Esophagus muscularis mucosa (tissue), 4 donors: ENCODE results near the gene DRAP1. TPM values are rescaled to one million over a fixed set of nuclear protein-coding genes. Genes with fewer than 3 reads are reported as not detected.

ENCODE experiments used
- DNase-seq: peaks from one replicate; pipeline ENCODE4 v3.0.0-alpha.2; 2017; ENCODE audit errors: extremely low spot score
- H3K27ac ChIP-seq, 4 donors: fragments of 200-600 bp; sonication (generic); replicated peaks in 1 of 4; 1 replicate in 3 of 4; 2 replicates in 1 of 4; pipeline ENCODE4 v1.5.1; 2016 to 2019; ENCODE audit warnings: mild to moderate bottlenecking in 1 of 4
- H3K27me3 ChIP-seq, 4 donors: fragments of 200-600 bp; sonication (generic); one replicate each; pipeline versions ENCODE4 v1.5.1 to v1.6.0; 2016 to 2019
- H3K36me3 ChIP-seq, 4 donors: fragments of 200-600 bp; sonication (generic); one replicate each; pipeline ENCODE4 v1.5.1; 2016 to 2019
- H3K4me1 ChIP-seq, 4 donors: fragments of 200-600 bp; sonication (generic); one replicate each; pipeline ENCODE4 v1.5.1; 2016 to 2019
- H3K4me3 ChIP-seq, 4 donors: fragments of 200-600 bp; sonication (generic); 1 replicate in 2 of 4; 2 replicates in 2 of 4; pipeline ENCODE4 v1.5.1; 2016 to 2019; ENCODE audit warnings: mild to moderate bottlenecking in 4 of 4, moderate library complexity in 1 of 4
- H3K9me3 ChIP-seq, 4 donors: fragments of 200-600 bp; sonication (generic); 1 replicate in 3 of 4; 2 replicates in 1 of 4; pipeline ENCODE4 v1.5.1; 2016 to 2019
- CTCF ChIP-seq, 3 experiments: fragments of 200-600 bp in 2 of 3; fragments of 450-650 bp in 1 of 3; sonication (generic) in 2 of 3; IDR thresholded peaks; one replicate each; pipeline ENCODE4 v1.5.1; 2017 to 2019; ENCODE audit warnings: antibody characterized with exemption in 3 of 3, mild to moderate bottlenecking in 2 of 3, moderate library complexity in 1 of 3
- EP300 ChIP-seq: sonication (generic); formaldehyde crosslinking; IDR thresholded peaks from one replicate; pipeline ENCODE4 v1.6.1; 2017; ENCODE audit warnings: antibody characterized with exemption
- POLR2A ChIP-seq: fragments of 450-650 bp; IDR thresholded peaks from one replicate; pipeline ENCODE4 v1.6.1; 2017; ENCODE audit warnings: antibody characterized with exemption, moderate library complexity, mild to moderate bottlenecking, low read depth
- POLR2AphosphoS5 ChIP-seq, 2 donors: sonication (generic); formaldehyde crosslinking; IDR thresholded peaks; one replicate each; pipeline ENCODE4 v1.6.1; 2017; ENCODE audit warnings: antibody characterized with exemption in 2 of 2
- WGBS: methylation state at CpG from one replicate; pipeline ENCODE4 v1.1.5; 2018; 5-methylcytosine and 5-hydroxymethylcytosine counted together
- intact Hi-C: fragments of 100-400 bp; cut with DNase I; formaldehyde crosslinking; loops from one replicate; pipeline ENCODE4 v1.15.1; 2023
- total RNA-seq, 4 donors: library from RNA; depleted of rRNA; stranded (reverse); fragments of >200 nt; gene quantifications; one replicate each; pipeline versions ENCODE4 v1.1.0 to v1.2.1, GENCODE V29; 2016

The DRAP1 gene, protein sequence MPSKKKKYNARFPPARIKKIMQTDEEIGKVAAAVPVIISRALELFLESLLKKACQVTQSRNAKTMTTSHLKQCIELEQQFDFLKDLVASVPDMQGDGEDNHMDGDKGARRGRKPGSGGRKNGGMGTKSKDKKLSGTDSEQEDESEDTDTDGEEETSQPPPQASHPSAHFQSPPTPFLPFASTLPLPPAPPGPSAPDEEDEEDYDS
- total RNA-seq, result 100 to 1,000 TPM in 2 of 4 donors, 10 to 100 TPM in 2; 78.4 to 122 (median 101) TPM

GRCh38 chr11:65919141-65919572, at the start of gene DRAP1:
Gene DRAP1, plus strand, starts transcription at chr11:65919426. Its CDS starts 76 bp downstream, at chr11:65919502.
- peak; percentile 99 for DNase-seq
- WGBS, result no CpG with 5 or more reads among the region's 59 CpGs
- TF ChIP-seq POLR2AphosphoS5 (IDR thresholded peaks at IDR 0.05) (peak; percentile 82 to 89), CTCF (IDR thresholded peaks at IDR 0.05) (peak in 1 of 3 experiments; percentile 36), POLR2A (peak; percentile 60), EP300 (no peak)
- intact Hi-C loops, result no loop called here
- no peaks in the 10 kb centered on the region for H3K9me3 ChIP-seq
- H3K4me1 ChIP-seq, result peaks cover 49 to 64% (median 58%) of the 10 kb centered on the region in 4 donors
- H3K27ac ChIP-seq, result peak within 1 kb of the TSS; percentile 91 to 99 (median 96)
- H3K27me3 ChIP-seq, result no peaks in the 10 kb centered on the region
- H3K36me3 ChIP-seq, result peaks cover 7 to 36% (median 28%) of the 10 kb centered on the region in 4 donors
- peak within 1 kb of the TSS; percentile 68 to 99 (median 88) for H3K4me3 ChIP-seq

DNA sequence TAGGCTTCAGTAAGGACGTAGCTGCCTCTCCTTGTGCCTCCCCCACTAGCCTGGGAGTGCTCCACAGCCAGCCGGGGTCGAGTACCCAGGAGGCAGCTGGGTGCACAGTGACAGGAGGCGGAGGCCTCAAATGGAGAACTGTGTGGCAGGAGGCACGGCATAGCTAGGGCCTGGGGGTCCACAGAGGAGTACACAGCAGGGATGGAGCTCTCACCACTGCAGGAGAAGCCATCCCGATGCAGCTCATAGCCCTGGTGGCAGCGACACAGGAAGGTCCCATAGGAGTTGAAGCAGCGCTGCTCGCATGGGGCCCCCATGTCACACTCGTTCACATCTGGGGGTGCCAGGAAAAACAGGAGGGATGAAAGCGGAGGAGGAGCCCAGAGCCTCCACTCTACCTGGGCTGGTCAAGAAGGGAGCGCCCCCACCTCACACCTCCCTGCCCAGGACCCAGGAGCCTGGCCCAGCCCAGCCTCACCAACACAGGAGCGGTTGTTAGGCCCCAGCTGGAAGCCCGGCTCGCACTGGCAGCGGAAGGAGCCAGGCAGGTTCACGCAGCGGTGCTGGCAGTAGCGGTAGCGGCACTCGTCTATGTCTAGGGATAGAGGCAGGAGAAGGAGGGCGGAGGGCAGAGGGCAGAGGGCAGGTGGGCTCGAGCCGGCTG, 49.5 kb upstream of the DRAP1 start:
- Histone ChIP-seq H3K36me3 (peaks cover 16 to 64% (median 54%) of the 10 kb centered on the region in 4 donors), H3K27me3 (no peaks in the 10 kb centered on the region), H3K27ac (peak overlapping the region; percentile 92 to 99 (median 96)), H3K9me3 (no peaks in the 10 kb centered on the region), H3K4me1 (peaks cover 26 to 73% (median 55%) of the 10 kb centered on the region in 4 donors), H3K4me3 (no peak overlapping the region)
- TF ChIP-seq EP300 (no peak), CTCF (IDR thresholded peaks at IDR 0.05) (no peak), POLR2A (no peak), POLR2AphosphoS5 (IDR thresholded peaks at IDR 0.05) (peak in 1 of 2 donors; percentile 20)
- intact Hi-C loops, result no loop called here
- DNase-seq, result no peak
- WGBS, result 83% methylated on average over 13 of the region's 24 CpGs

GRCh38 chr11:65870307-65870658, 48.9 kb upstream of the DRAP1 start:
- no CpG with 5 or more reads among the region's 11 CpGs for WGBS
- Histone ChIP-seq H3K36me3 (peaks cover 11 to 59% (median 49%) of the 10 kb centered on the region in 4 donors), H3K27me3 (no peaks in the 10 kb centered on the region), H3K9me3 (no peaks in the 10 kb centered on the region), H3K4me1 (peaks cover 26 to 68% (median 55%) of the 10 kb centered on the region in 4 donors), H3K4me3 (no peak overlapping the region), H3K27ac (peak overlapping the region; percentile 92 to 99 (median 96))
- no peak for TF ChIP-seq EP300
- no peak for TF ChIP-seq POLR2A
- no peak for TF ChIP-seq CTCF (IDR thresholded peaks at IDR 0.05)
- no peak for TF ChIP-seq POLR2AphosphoS5 (IDR thresholded peaks at IDR 0.05)
- DNase-seq, result no peak
- intact Hi-C loops, result no loop called here

DNA sequence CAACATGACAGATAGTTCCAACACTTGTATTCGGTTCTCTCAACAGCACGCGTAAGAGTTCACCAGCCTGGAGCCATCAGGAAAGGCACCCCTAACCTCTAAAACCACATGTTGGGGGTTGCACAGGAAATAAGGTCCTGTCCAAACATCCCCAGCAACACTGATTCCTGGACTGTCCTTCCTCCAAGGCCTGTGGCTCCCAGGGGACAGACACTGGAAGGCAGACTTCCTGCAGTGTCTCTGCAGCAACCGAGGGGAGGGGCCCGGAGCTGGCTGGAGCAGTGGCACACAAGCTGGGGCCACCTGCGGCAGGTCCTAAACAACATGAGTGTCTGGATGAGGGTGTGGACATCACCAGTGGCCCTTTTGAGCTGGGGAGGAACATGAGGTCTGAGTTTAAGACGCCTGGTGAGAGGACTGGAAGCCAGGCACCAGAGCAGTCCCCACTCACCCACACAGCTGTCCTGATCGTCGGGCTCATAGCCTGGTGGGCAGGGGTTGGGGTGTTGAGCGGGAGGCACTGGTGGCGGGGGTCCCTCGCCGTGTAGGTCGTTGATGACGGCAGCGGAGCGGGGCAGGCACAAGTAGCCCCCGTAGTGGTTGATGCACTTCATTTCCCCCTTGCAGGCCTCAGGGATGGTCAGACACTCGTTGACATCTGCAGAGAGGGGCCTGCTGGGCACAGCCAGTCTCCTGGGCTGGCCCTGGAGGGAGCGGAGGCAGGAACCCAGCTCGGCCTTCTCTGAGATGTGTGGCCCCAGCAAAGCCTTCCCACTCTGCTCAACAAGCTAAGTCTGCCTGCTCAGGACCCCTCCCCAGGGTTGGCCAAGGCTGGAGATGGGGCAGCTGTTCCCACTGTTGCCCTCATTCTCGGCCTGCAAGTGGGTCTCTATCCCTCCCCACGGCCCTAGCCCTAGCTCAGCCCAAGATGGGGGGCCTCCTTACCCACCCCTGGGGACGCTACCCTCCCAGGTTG, 48.2 kb upstream of the DRAP1 start:
- WGBS, result 50% methylated on average over 14 of the region's 24 CpGs
- H3K9me3 ChIP-seq, result no peaks in the 10 kb centered on the region
- TF ChIP-seq POLR2AphosphoS5 (IDR thresholded peaks at IDR 0.05) (peak in 1 of 2 donors; percentile 38), POLR2A (no peak), CTCF (IDR thresholded peaks at IDR 0.05) (no peak)
- H3K4me3 ChIP-seq, result peak overlapping the region; percentile 64 to 83 (median 74)
- no peaks in the 10 kb centered on the region for H3K27me3 ChIP-seq
- H3K27ac ChIP-seq, result peak overlapping the region; percentile 92 to 99 (median 96)
- H3K4me1 ChIP-seq, result peaks cover 26 to 63% (median 55%) of the 10 kb centered on the region in 4 donors
- no peak for DNase-seq
- peaks cover 5 to 52% (median 42%) of the 10 kb centered on the region in 4 donors for H3K36me3 ChIP-seq
- intact Hi-C loops, result no loop called here
